ENCODE results near the gene UTRN. TPM values are rescaled to one million over a fixed set of nuclear protein-coding genes. Genes with fewer than 3 reads are reported as not detected.

The UTRN gene
- total RNA-seq, 4 donors from 2014 or later, result 95.9 to 251 (median 139) TPM

DNA sequence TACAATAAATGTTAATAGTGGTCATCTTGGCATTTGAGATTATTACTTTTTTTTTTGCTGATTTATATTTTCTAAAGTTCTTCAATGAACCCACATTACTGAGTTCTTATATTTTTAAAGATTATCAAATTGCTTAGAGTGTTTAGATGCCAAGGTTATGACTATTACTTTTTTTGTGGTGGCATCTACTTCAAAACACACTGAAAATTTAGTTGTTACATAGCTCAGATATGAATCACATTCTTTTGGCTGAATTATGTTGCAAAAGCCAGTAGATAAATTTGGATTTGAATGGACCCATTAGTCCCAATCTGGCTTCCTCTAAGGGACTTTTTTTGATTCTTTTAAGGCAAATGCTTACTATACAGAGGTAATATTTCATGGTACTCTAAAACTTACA lies 8.9 kb downstream of the UTRN start:
- no peak for TF ChIP-seq EP300 (IDR thresholded peaks at IDR 0.05)
- TF ChIP-seq POLR2A (IDR thresholded peaks at IDR 0.05), result no peak
- TF ChIP-seq POLR2AphosphoS5 (IDR thresholded peaks at IDR 0.05), result peak; percentile 43
- no peaks in the 10 kb centered on the region for H3K27me3 ChIP-seq
- peaks cover 0 to 7% of the 10 kb centered on the region in 2 donors for H3K36me3 ChIP-seq
- H3K27ac ChIP-seq, result no peak overlapping the region
- peaks cover 6 to 42% (median 8%) of the 10 kb centered on the region in 3 donors for H3K4me1 ChIP-seq
- no peak for ATAC-seq
- H3K4me3 ChIP-seq, result no peak overlapping the region
- H3K9me3 ChIP-seq, result no peaks in the 10 kb centered on the region

DNA sequence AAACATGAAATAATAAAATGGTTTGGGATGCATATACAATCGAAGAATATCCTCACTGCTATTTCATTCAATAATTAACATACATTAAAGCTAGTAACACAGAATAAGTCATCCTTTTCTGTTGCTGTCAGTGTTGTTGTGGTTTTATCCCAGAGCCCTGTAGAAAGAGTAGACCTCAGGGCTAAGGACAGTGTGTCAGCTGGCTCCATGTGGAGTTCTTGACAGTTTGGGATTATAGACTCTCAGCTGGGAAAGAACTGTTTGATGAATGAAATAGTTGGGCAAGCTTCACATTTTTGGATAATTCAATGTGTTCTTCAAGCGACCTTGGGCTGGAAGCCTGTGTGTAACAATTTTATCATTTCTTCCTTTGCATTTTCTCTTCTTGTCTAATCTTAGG lies 10.1 kb downstream of the UTRN start:
- peaks cover 0 to 7% of the 10 kb centered on the region in 2 donors for H3K36me3 ChIP-seq
- 90 to 95% methylated on average over 2 of the region's 2 CpGs for WGBS, 2 donors (ENCODE audit: low coverage in 1 of 2)
- H3K4me3 ChIP-seq, result no peak overlapping the region
- H3K27me3 ChIP-seq, result no peaks in the 10 kb centered on the region
- no peaks in the 10 kb centered on the region for H3K9me3 ChIP-seq
- ATAC-seq, result no peak
- no peak overlapping the region for H3K27ac ChIP-seq
- H3K4me1 ChIP-seq, result peaks cover 6 to 42% (median 8%) of the 10 kb centered on the region in 3 donors
- no peak for TF ChIP-seq EP300 (IDR thresholded peaks at IDR 0.05)
- TF ChIP-seq POLR2A (IDR thresholded peaks at IDR 0.05), result no peak
- TF ChIP-seq, protein P1, sequence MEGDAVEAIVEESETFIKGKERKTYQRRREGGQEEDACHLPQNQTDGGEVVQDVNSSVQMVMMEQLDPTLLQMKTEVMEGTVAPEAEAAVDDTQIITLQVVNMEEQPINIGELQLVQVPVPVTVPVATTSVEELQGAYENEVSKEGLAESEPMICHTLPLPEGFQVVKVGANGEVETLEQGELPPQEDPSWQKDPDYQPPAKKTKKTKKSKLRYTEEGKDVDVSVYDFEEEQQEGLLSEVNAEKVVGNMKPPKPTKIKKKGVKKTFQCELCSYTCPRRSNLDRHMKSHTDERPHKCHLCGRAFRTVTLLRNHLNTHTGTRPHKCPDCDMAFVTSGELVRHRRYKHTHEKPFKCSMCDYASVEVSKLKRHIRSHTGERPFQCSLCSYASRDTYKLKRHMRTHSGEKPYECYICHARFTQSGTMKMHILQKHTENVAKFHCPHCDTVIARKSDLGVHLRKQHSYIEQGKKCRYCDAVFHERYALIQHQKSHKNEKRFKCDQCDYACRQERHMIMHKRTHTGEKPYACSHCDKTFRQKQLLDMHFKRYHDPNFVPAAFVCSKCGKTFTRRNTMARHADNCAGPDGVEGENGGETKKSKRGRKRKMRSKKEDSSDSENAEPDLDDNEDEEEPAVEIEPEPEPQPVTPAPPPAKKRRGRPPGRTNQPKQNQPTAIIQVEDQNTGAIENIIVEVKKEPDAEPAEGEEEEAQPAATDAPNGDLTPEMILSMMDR (IDR thresholded peaks at IDR 0.05), result no peak
- no peak for TF ChIP-seq POLR2AphosphoS5 (IDR thresholded peaks at IDR 0.05)

DNA sequence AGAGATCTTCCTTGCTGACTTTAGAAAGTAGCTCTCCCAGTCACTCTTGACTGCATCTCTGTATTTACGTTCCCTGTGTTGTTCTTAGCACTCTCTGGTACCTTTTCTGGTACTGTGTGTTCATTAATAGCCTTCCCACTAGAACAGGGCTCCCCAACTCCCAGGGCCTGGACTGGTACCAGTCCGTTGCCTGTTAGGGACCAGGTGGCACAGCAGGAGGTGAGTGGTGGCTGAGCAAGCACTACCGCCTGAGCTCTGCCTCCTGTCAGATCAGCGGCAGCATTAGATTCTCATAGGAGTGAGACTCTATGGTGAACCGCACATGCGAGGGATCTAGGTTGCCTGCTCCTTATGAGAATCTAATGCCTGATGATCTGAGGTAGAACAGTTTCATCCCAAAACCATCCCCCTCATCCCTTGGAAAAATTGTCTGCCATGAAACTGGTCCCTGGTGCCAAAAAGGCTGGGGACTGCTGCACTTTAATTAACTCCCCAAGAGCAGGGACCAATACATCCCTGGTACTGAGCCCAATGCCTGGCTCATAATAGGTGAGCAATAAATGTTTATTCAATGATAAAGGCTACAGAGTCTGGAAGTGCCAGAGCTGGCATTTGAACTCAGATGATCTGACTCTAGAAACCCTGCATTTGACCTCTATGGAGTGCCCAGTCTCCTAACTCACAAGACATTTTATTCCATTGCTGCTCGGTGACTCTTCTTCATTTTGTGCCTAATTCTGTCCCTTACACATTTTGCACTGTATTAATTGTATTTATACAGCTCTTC lies 11.0 kb downstream of the UTRN start:
- Histone ChIP-seq H3K4me3 (no peak overlapping the region), H3K27me3 (no peaks in the 10 kb centered on the region), H3K27ac (peak overlapping the region in 3 of 4 donors; percentile 29 to 64 (median 31)), H3K9me3 (no peaks in the 10 kb centered on the region), H3K36me3 (peaks cover 0 to 7% of the 10 kb centered on the region in 2 donors), H3K4me1 (peaks cover 6 to 42% (median 8%) of the 10 kb centered on the region in 3 donors)
- WGBS, 2 donors (ENCODE audit: low coverage in 1 of 2), result 89 to 100% methylated on average over 1 to 2 of the region's 7 CpGs
- ATAC-seq, result no peak
- no peak for TF ChIP-seq EP300 (IDR thresholded peaks at IDR 0.05)

DNA sequence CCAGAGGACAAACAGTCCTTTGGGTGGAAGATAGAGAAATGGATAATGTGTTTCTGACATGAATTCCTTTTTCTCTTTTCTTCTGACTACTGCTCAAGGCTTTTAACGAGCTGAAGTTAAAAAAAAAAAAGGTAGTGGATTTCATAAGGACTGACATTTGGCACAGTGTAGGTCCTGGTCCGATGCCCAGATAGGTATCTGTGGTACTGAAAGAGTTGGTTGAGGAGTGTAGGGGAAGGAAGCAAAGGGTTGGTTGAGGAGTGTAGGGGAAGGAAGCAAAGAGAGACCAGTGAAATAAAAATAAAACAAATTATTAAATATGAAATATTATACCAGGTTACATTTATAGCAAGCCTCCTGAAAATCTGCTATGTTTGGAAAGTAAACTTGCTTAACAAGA lies 11.8 kb downstream of the UTRN start:
- 35% methylated on average over 2 of the region's 2 CpGs for WGBS, 2 donors (ENCODE audit: low coverage in 1 of 2)
- peaks cover 0 to 13% of the 10 kb centered on the region in 2 donors for H3K36me3 ChIP-seq
- H3K4me3 ChIP-seq, result no peak overlapping the region
- H3K9me3 ChIP-seq, result no peaks in the 10 kb centered on the region
- no peaks in the 10 kb centered on the region for H3K27me3 ChIP-seq
- peak overlapping the region; percentile 31 to 64 (median 41) for H3K27ac ChIP-seq
- ATAC-seq, result peak; percentile 10
- no peak for TF ChIP-seq POLR2AphosphoS5 (IDR thresholded peaks at IDR 0.05)
- TF ChIP-seq, protein P1 (IDR thresholded peaks at IDR 0.05), result no peak
- H3K4me1 ChIP-seq, result peaks cover 6 to 42% (median 8%) of the 10 kb centered on the region in 3 donors

DNA sequence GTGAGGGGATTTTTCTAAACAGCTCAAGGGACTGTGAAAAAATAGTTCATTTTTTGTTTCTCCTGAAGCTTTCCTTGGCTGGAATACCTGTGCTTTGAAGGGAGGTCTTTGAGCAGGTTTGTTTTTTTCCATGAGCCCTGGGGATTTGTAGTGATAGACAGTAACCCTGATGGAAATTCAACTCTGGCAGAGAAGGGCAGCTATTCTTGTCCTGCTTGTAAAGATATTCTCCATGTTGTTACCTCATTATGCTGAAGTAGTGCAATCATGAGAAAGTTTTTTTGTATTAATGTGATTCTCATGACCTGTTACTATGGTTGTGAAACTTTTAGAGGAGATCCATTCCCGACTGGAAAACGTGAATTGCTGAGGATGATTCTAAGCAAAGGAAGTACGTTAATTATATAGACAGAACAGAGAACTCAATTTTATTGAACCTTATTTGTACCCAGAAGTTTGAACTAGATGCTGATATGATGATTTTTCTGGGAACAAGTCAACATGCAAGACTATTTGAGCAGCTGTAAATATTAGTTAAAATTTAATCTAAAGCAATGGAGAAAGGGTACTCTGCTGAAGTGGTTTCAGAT lies 12.5 kb downstream of the UTRN start:
- Histone ChIP-seq H3K4me1 (peaks cover 6 to 38% (median 8%) of the 10 kb centered on the region in 3 donors), H3K27ac (peak overlapping the region in 3 of 4 donors; percentile 31 to 64 (median 48)), H3K4me3 (no peak overlapping the region), H3K9me3 (no peaks in the 10 kb centered on the region), H3K36me3 (peaks cover 0 to 15% of the 10 kb centered on the region in 2 donors), H3K27me3 (no peaks in the 10 kb centered on the region)
- no peak for ATAC-seq
- TF ChIP-seq POLR2AphosphoS5 (IDR thresholded peaks at IDR 0.05) (no peak), EP300 (IDR thresholded peaks at IDR 0.05) (no peak), POLR2A (IDR thresholded peaks at IDR 0.05) (no peak)
- TF ChIP-seq, protein P1 (IDR thresholded peaks at IDR 0.05), result no peak
- 56 to 63% methylated on average over 3 of the region's 3 CpGs for WGBS, 2 donors (ENCODE audit: low coverage in 1 of 2)

- WGBS, 2 donors (ENCODE audit: low coverage in 1 of 2), result 82% methylated on average over 5 of the region's 5 CpGs
- no peaks in the 10 kb centered on the region for H3K9me3 ChIP-seq
- H3K27me3 ChIP-seq, result no peaks in the 10 kb centered on the region
- TF ChIP-seq, protein P1 (IDR thresholded peaks at IDR 0.05), result no peak
- TF ChIP-seq POLR2AphosphoS5 (IDR thresholded peaks at IDR 0.05) (no peak), POLR2A (IDR thresholded peaks at IDR 0.05) (no peak), EP300 (IDR thresholded peaks at IDR 0.05) (no peak)
- peaks cover 6 to 35% (median 8%) of the 10 kb centered on the region in 3 donors for H3K4me1 ChIP-seq
- H3K36me3 ChIP-seq, result peaks cover 0 to 15% of the 10 kb centered on the region in 2 donors
- H3K4me3 ChIP-seq, result no peak overlapping the region
- ATAC-seq, result no peak
- peak overlapping the region in 2 of 4 donors; percentile 31 to 64 for H3K27ac ChIP-seq
These were observed 13.1 kb downstream of the UTRN start for GRCh38 chr6:144298194-144298593.
